ENCODE results near the gene JPH3.

- no peak for TF ChIP-seq POLR2A (IDR thresholded peaks at IDR 0.05)
- TF ChIP-seq CTCF (IDR thresholded peaks at IDR 0.05) = no peak
Measured at GRCh38 chr16:87664792-87665191, 62.5 kb downstream of the JPH3 start.

All from sigmoid colon (tissue), 3 donors.